Measurements from ENCODE around the gene ZNF787. TPM values are rescaled to one million over a fixed set of nuclear protein-coding genes. Genes with fewer than 3 reads are reported as not detected.

The ZNF787 gene
- total and polyA plus RNA-seq, 2 donors (not counting 1 experiment from before 2014, with no cell fraction given), result 2.6 to 28.7 TPM

DNA sequence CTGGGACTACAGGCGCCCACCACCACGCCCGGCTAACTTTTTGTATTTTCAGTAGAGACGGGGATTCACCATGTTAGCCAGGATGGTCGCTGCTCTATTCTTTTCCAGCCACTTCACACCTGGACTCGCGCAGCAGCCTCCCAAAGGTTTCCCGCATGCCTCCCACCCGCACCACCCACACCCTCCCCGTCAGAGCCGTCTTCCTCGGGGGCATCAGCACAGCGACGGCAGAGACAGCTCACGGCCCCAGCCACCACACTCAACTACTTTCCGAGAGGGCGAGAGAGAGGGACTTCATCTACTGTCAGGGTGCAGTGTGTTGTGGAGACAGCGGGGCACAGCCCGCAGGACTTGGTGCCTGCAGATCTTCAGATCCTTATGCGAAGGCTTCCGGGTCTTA lies 5.6 kb downstream of the ZNF787 start:
- Histone ChIP-seq H2AFZ (ENCODE audit: low read length) (no peak overlapping the region), H3K27ac (ENCODE audit: insufficient read depth, low read length) (no peak overlapping the region), H3K4me1 (ENCODE audit: control insufficient read depth, extremely low read depth, insufficient read depth, low read length) (peaks cover 26% of the 10 kb centered on the region), H3K79me2 (ENCODE audit: control insufficient read depth, insufficient read depth, low read length) (peaks cover 95% of the 10 kb centered on the region), H3K27me3 (ENCODE audit: control insufficient read depth, insufficient read depth, low read length) (no peaks in the 10 kb centered on the region), H3K9ac (ENCODE audit: insufficient read depth, low read length) (no peak overlapping the region), H3K4me3 (replicated peaks in 1 of 4; ENCODE audit: control extremely low read depth in 1 of 4, insufficient read depth in 1 of 4, low read depth in 3 of 4, low read length in 4 of 4) (no peak overlapping the region), H4K20me1 (ENCODE audit: control insufficient read depth, extremely low read depth, insufficient read depth, low read length) (no peaks in the 10 kb centered on the region), H3K9me3 (ENCODE audit: control insufficient read depth, insufficient read depth, low read depth, low read length) (no peaks in the 10 kb centered on the region), H3K4me2 (ENCODE audit: extremely low read depth, insufficient read depth, low read length) (no peak overlapping the region), H3K36me3 (ENCODE audit: control insufficient read depth, insufficient read depth, low read length) (peaks cover 2% of the 10 kb centered on the region)
- TF ChIP-seq EZH2 (IDR thresholded peaks at IDR 0.05; ENCODE audit: low read length, missing control alignments), result no peak
- TF ChIP-seq, protein P1, sequence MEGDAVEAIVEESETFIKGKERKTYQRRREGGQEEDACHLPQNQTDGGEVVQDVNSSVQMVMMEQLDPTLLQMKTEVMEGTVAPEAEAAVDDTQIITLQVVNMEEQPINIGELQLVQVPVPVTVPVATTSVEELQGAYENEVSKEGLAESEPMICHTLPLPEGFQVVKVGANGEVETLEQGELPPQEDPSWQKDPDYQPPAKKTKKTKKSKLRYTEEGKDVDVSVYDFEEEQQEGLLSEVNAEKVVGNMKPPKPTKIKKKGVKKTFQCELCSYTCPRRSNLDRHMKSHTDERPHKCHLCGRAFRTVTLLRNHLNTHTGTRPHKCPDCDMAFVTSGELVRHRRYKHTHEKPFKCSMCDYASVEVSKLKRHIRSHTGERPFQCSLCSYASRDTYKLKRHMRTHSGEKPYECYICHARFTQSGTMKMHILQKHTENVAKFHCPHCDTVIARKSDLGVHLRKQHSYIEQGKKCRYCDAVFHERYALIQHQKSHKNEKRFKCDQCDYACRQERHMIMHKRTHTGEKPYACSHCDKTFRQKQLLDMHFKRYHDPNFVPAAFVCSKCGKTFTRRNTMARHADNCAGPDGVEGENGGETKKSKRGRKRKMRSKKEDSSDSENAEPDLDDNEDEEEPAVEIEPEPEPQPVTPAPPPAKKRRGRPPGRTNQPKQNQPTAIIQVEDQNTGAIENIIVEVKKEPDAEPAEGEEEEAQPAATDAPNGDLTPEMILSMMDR (conservative IDR thresholded peaks at IDR 0.05 in 1 of 2, IDR thresholded peaks at IDR 0.05 in 1 of 2; ENCODE audit: low read depth in 1 of 2, low read length in 2 of 2), result no peak
- no peak for DNase-seq (ENCODE audit: low read depth in 2 of 2)

DNA sequence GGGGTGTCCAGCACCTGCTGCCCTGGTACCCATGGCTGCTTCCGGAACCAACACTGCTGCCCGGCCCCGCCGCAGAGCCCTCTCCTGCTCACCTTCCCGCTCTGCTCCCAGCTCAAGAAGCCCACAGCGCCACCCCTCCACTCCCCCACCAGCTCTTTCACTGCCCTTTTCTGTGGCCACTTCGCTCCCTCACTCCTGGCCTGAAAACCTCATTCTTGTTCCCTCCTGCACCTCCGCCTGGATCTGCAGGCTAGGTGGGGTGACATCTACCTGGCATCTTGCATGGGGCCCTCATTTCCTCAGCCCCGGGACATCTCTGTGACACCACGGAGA lies 6.4 kb downstream of the ZNF787 start:
- Histone ChIP-seq H3K4me1 (ENCODE audit: control insufficient read depth, extremely low read depth, insufficient read depth, low read length) (peaks cover 27% of the 10 kb centered on the region), H3K27ac (ENCODE audit: insufficient read depth, low read length) (no peak overlapping the region), H3K79me2 (ENCODE audit: control insufficient read depth, insufficient read depth, low read length) (peaks cover 92% of the 10 kb centered on the region), H3K9ac (ENCODE audit: insufficient read depth, low read length) (no peak overlapping the region), H3K4me2 (ENCODE audit: extremely low read depth, insufficient read depth, low read length) (no peak overlapping the region), H3K4me3 (replicated peaks in 1 of 4; ENCODE audit: control extremely low read depth in 1 of 4, insufficient read depth in 1 of 4, low read depth in 3 of 4, low read length in 4 of 4) (no peak overlapping the region), H2AFZ (ENCODE audit: low read length) (no peak overlapping the region), H3K36me3 (ENCODE audit: control insufficient read depth, insufficient read depth, low read length) (peaks cover 2% of the 10 kb centered on the region), H3K9me3 (ENCODE audit: control insufficient read depth, insufficient read depth, low read depth, low read length) (no peaks in the 10 kb centered on the region), H4K20me1 (ENCODE audit: control insufficient read depth, extremely low read depth, insufficient read depth, low read length) (no peaks in the 10 kb centered on the region), H3K27me3 (ENCODE audit: control insufficient read depth, insufficient read depth, low read length) (no peaks in the 10 kb centered on the region)
- no peak for DNase-seq (ENCODE audit: low read depth in 2 of 2)
- TF ChIP-seq, protein P1 (conservative IDR thresholded peaks at IDR 0.05 in 1 of 2, IDR thresholded peaks at IDR 0.05 in 1 of 2; ENCODE audit: low read depth in 1 of 2, low read length in 2 of 2), result no peak
- no peak for TF ChIP-seq EZH2 (IDR thresholded peaks at IDR 0.05; ENCODE audit: low read length, missing control alignments)

DNA sequence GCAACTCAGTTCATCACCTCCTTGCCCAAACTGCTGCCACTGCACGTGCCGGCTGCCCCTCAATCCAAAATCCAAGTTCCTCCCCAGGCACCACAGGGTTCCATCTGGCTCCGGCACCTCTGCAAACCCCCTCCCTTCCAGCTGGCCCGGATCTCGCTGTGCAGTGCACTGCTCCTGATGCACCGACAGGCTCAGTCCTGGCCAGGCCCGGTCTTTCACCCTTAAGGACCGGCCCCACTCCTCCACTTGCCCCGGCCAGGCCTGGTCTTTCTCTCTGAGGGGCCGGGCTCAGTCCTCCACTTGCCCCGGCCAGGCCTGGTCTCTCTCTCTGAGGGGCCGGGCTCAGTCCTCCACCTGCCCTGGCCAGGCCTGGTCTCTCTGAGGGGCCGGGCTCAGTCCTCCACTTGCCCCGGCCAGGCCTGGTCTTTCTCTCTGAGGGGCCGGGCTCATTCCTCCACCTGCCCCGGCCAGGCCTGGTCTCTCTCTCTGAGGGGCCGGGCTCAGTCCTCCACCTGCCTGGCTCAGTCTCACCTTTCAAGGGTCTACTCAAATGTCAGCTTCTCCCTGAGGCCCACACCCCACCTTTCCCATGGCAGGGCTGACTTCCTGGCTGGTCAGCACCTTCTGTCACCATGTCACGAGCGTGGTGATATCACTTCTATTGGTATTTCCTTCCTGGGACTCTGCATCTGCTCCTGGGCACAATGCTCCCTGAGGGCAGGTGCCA lies 6.9 kb downstream of the ZNF787 start:
- Histone ChIP-seq H2AFZ (ENCODE audit: low read length) (no peak overlapping the region), H3K27ac (ENCODE audit: insufficient read depth, low read length) (no peak overlapping the region), H3K79me2 (ENCODE audit: control insufficient read depth, insufficient read depth, low read length) (peaks cover 91% of the 10 kb centered on the region), H3K36me3 (ENCODE audit: control insufficient read depth, insufficient read depth, low read length) (peaks cover 2% of the 10 kb centered on the region), H3K4me2 (ENCODE audit: extremely low read depth, insufficient read depth, low read length) (no peak overlapping the region), H3K4me1 (ENCODE audit: control insufficient read depth, extremely low read depth, insufficient read depth, low read length) (peaks cover 24% of the 10 kb centered on the region), H4K20me1 (ENCODE audit: control insufficient read depth, extremely low read depth, insufficient read depth, low read length) (no peaks in the 10 kb centered on the region), H3K4me3 (replicated peaks in 1 of 4; ENCODE audit: control extremely low read depth in 1 of 4, insufficient read depth in 1 of 4, low read depth in 3 of 4, low read length in 4 of 4) (no peak overlapping the region), H3K9me3 (ENCODE audit: control insufficient read depth, insufficient read depth, low read depth, low read length) (no peaks in the 10 kb centered on the region), H3K27me3 (ENCODE audit: control insufficient read depth, insufficient read depth, low read length) (no peaks in the 10 kb centered on the region), H3K9ac (ENCODE audit: insufficient read depth, low read length) (no peak overlapping the region)
- DNase-seq (ENCODE audit: low read depth in 2 of 2), result no peak
- TF ChIP-seq EZH2 (IDR thresholded peaks at IDR 0.05; ENCODE audit: low read length, missing control alignments), result no peak
- TF ChIP-seq, protein P1 (conservative IDR thresholded peaks at IDR 0.05 in 1 of 2, IDR thresholded peaks at IDR 0.05 in 1 of 2; ENCODE audit: low read depth in 1 of 2, low read length in 2 of 2), result no peak

Measured in fibroblast of lung (primary cell).